GM18907 (cell line): ENCODE measurements around the gene MEGF10.
A peak's percentile ranks its signal among the peaks of the same experiment; 100 is the strongest.

Experiments used
- ATAC-seq: cut with Tn5 transposase; IDR thresholded peaks from one replicate; pipeline ENCODE4 v1.9.1; 2021; ENCODE audit warnings: mild to moderate bottlenecking, moderate library complexity; ENCODE audit not compliant: unreplicated experiment

MEGF10 gene

GRCh38 chr5:127431977-127432585, 141.5 kb downstream of the MEGF10 start:
- no peak for ATAC-seq

- no peak for ATAC-seq
Measured at GRCh38 chr5:127433526-127433925, 142.9 kb downstream of the MEGF10 start.

- no peak for ATAC-seq
Measured at GRCh38 chr5:127434588-127434987, 144.0 kb downstream of the MEGF10 start.

GRCh38 chr5:127435821-127436220, 145.2 kb downstream of the MEGF10 start:
- ATAC-seq = no peak

- ATAC-seq = no peak
Measured at GRCh38 chr5:127439644-127440043, 149.0 kb downstream of the MEGF10 start.

- ATAC-seq = no peak
Measured at GRCh38 chr5:127440831-127441230, 150.2 kb downstream of the MEGF10 start.

GRCh38 chr5:127441799-127442484, 151.3 kb downstream of the MEGF10 start:
- no peak for ATAC-seq

GRCh38 chr5:127444171-127444570, 153.6 kb downstream of the MEGF10 start:
- no peak for ATAC-seq

GRCh38 chr5:127445328-127445727, 154.7 kb downstream of the MEGF10 start:
- no peak for ATAC-seq

- no peak for ATAC-seq
Measured at GRCh38 chr5:127446626-127447025, 156.0 kb downstream of the MEGF10 start.

- ATAC-seq = no peak
Measured at GRCh38 chr5:127447827-127448226, 157.2 kb downstream of the MEGF10 start.

- no peak for ATAC-seq
Measured at GRCh38 chr5:127450046-127450445, 159.4 kb downstream of the MEGF10 start.

GRCh38 chr5:127451096-127451495, 160.5 kb downstream of the MEGF10 start:
- no peak for ATAC-seq

- ATAC-seq = no peak
Measured at GRCh38 chr5:127452626-127453025, 162.0 kb downstream of the MEGF10 start.

- no peak for ATAC-seq
Measured at GRCh38 chr5:127471211-127471610, 180.6 kb downstream of the MEGF10 start.

- ATAC-seq = no peak
Measured at GRCh38 chr5:127472700-127473099, 182.1 kb downstream of the MEGF10 start.

- ATAC-seq = no peak
Measured at GRCh38 chr5:127486471-127486870, 195.9 kb downstream of the MEGF10 start.

- ATAC-seq = peak; percentile 77
Measured at GRCh38 chr5:127492854-127493738, 202.5 kb downstream of the MEGF10 start.

- no peak for ATAC-seq
Measured at GRCh38 chr5:127498548-127498947, 208.0 kb downstream of the MEGF10 start.

GRCh38 chr5:127505905-127506304, 215.3 kb downstream of the MEGF10 start:
- no peak for ATAC-seq

GRCh38 chr5:127506616-127507015, 216.0 kb downstream of the MEGF10 start:
- no peak for ATAC-seq
